ENCODE measurements around the gene PKMYT1. TPM values are rescaled to one million over a fixed set of nuclear protein-coding genes. Genes with fewer than 3 reads are reported as not detected.

The PKMYT1 gene
- total RNA-seq, 8 experiments from 2014 or later, result 0.36 to 48.7 (median 3.6) TPM

DNA sequence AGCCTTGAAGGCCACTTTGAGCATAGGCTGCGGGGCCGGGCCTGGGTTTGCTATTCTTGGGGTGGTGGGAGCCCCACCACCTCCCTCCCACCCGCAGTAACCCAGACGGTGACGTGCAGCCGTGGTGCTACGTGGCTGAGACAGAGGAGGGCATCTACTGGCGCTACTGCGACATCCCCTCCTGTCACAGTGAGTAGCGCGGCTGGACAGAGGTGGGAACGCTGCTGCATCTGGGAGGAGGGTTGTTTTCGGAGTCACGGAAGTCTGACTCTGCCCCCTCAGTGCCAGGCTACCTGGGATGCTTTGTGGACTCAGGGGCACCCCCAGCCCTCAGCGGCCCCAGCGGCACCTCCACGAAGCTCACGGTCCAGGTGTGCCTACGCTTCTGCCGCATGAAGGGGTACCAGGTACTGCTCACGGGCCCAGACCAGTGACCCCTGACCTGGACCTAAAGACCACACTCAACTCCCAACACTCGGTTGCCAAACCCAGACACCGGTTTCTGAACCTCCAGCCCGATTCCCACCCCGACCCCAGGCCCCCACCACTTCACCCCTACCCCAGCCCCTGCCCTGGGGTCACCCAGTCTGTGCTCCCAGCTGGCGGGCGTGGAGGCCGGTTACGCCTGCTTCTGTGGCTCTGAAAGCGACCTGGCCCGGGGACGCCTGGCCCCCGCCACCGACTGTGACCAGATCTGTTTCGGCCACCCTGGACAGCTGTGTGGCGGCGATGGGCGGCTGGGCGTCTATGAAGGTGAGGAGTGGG is 14.0 kb downstream of the PKMYT1 start:
- H3K27ac ChIP-seq, result no peak overlapping the region
- no peak for ATAC-seq (replicated peaks in 6 of 8)
- H3K4me3 ChIP-seq, result no peak overlapping the region
- WGBS, 10 experiments, result 29 to 88% (median 81%) methylated on average over 4 to 8 of the region's 39 CpGs; no CpG with 5 or more reads in 7 of the 10 experiments
- H3K4me1 ChIP-seq (replicated peaks in 1 of 2), result peaks cover 14 to 24% of the 10 kb centered on the region in 2 donors
- in situ Hi-C loops (cut with MboI; ENCODE audit: low pct_unique_long_range_greater_than_20kb in 2 of 9, low sequenced_read_pairs in 9 of 9, unreplicated experiment in 9 of 9), result no loop called here

DNA sequence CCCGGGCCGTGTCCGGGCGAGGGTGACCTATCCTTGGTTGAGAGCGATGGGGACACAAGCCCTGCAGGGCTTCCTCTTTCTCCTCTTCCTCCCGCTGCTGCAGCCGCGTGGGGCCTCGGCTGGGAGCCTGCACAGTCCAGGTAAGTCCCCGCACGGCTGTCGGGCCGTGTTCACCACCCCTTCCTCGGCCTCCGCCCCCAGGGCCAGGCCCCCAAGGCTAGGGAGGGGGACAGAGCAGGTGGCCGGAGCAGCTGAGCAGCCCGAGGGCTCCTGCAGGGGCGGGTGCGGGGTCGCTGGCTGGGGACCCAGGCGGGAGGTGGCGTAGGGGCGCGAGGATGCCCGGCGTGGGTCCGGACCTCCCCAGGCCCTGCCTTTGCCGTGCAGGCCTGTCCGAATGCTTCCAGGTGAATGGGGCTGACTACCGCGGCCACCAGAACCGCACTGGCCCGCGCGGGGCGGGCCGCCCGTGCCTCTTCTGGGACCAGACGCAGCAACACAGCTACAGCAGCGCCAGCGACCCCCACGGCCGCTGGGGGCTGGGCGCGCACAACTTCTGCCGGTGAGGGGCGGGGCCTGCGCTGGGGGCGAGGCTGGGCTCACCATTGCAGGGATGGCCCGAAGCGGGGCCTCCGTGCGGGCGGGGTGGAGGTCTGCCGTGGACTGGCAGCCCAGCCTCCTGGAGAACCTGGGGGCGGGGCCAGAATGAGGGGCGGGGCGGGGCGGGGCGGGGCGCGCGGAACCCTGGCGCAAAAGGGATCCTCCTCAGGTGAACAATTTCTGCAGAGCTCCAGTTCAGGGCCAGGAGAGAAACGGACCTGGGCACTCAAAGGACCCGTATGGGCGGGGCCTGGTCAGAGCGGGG is 15.5 kb downstream of the PKMYT1 start:
- no CpG with 5 or more reads among the region's 68 CpGs for WGBS, 10 experiments
- H3K4me3 ChIP-seq, result peak overlapping the region; percentile 26 to 42 (median 36)
- in situ Hi-C loops (cut with MboI; ENCODE audit: low pct_unique_long_range_greater_than_20kb in 2 of 9, low sequenced_read_pairs in 9 of 9, unreplicated experiment in 9 of 9), result no loop called here
- H3K27ac ChIP-seq, result peak overlapping the region in 1 of 2 donors; percentile 4
- peaks cover 6 to 16% of the 10 kb centered on the region in 2 donors for H3K4me1 ChIP-seq (replicated peaks in 1 of 2)
- peak in 7 of 8 experiments; percentile 1 to 42 (median 32) for ATAC-seq (replicated peaks in 6 of 8)

DNA sequence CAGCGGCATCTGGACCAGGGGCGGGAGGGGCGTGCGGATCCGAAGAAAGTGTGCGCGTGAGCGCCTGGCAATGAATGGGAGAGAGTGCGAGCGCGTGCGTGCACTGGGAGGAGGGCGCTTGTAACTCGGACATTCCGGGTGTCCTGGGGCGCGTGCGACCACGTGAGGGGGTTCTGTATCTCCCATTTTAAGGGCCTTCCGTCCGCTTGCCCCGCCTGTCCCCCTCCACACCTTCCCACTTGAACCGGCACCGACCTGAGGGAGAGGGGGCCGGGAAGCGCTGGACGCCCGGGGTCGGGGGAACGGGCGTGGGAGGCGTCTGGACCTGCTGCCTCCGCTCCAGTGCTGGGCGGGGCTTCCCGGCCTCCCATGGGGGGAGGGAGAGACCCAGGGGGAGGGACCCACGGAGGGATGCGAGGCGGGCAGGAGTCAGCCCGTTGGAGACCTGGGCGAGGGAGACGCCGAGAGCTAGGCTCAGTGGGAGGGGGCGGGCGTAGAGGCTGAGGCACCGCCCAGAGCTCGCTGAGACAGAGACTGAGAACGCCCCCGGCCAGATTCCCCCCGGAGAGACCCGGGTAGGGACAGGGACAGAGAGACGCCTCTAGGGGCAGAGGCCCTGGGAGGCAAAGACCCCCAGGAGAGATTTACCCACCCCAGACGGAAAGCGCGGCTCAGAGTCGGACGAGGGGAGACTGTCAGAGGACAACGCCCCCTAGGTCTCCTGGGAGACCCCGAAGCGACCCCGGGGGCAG is 16.3 kb downstream of the PKMYT1 start, which contains the start of gene KREMEN2:
Gene KREMEN2, plus strand, starts transcription at position 553 of the 752 bp plus-strand sequence. CDS start 246 bp downstream, outside the sequence.
- in situ Hi-C loops (cut with MboI; ENCODE audit: low pct_unique_long_range_greater_than_20kb in 2 of 9, low sequenced_read_pairs in 9 of 9, unreplicated experiment in 9 of 9), result no loop called here
- 0 to 7% methylated on average over 3 to 6 of the region's 60 CpGs; no CpG with 5 or more reads in 8 of the 10 experiments for WGBS, 10 experiments
- Histone ChIP-seq H3K4me3 (peak within 1 kb of the TSS; percentile 26 to 42 (median 36)), H3K4me1 (replicated peaks in 1 of 2) (peaks cover 6 to 16% of the 10 kb centered on the region in 2 donors), H3K27ac (peak within 1 kb of the TSS in 1 of 2 donors; percentile 15)
- ATAC-seq (replicated peaks in 6 of 8), result peak; percentile 24 to 71 (median 62)

DNA sequence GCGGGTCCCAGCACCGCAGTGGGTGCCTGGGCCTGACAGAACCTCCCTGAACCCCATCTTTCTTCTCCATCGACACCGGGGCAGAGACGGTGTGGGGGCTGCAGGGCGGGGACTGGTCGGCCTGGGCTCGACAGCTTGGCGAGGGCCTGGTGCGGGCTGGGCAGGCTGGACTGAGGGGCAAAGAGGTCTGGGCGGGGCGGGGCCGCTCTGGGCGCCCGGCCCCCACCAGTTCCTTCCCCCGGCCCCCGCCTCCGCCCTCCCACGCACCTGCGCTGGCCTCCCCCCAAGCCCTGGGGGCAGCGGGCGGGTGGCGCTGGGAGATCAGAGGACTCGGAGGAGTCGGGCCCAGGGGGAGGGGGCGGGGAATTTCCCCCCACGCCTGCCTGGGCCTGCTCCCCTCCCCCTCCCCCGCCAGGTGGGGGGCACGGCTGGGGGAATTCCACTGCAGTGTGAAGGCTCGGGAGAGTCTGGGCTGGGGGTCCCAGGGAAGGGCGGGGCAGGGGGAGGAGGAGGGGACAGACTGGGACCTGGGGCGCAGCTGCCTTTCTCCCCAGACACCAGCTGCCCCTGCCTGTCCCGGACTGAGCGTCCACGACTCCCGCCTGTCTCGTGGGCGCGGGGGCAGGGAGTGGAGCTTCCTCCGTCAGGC is 17.0 kb downstream of the PKMYT1 start:
- 0% methylated on average over 1 of the region's 40 CpGs; no CpG with 5 or more reads in 9 of the 10 experiments for WGBS, 10 experiments
- peak overlapping the region in 1 of 2 donors; percentile 15 for H3K27ac ChIP-seq
- H3K4me3 ChIP-seq, result peak overlapping the region; percentile 26 to 42 (median 36)
- in situ Hi-C loops (cut with MboI; ENCODE audit: low pct_unique_long_range_greater_than_20kb in 2 of 9, low sequenced_read_pairs in 9 of 9, unreplicated experiment in 9 of 9), result no loop called here
- H3K4me1 ChIP-seq (replicated peaks in 1 of 2), result peaks cover 6 to 12% of the 10 kb centered on the region in 2 donors
- peak in 4 of 8 experiments; percentile 16 to 28 (median 18) for ATAC-seq (replicated peaks in 6 of 8)

DNA sequence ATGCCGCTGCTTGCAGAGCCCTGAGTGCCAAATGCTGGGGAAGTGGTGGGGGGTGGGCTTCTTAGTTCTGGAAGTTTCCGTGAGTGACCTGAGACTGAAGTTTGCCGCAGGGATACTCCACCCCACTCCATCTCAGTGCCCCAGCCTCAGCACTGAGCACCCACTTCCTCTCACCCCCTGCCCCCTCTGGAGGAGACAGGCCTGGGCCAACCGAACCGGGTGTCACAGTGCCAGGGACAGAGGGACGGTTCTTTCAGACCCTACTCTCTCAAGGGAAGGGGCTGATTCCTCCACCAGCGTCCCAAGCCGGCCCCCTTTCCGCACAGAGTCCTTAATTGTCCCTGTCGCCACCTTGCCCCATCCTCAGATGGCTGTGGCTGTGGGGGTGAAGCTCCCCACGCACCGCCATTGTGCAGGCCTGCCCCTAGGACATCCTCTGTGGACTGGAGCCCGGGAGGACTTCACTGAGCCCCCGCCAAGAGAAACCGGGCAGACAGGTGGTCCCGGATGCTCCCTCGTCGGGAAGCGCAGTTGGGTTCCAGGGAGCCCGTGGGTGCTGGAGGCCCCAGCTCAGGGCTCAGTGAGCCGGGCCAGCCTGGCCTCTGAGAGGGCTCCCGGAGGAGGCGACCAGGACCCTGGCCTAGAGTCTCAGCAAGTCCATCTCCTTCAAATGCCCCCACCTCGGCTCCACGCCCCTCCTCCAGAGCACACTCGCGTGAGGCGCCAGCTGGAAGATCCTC is 17.7 kb downstream of the PKMYT1 start:
- 100% methylated on average over 2 of the region's 28 CpGs; no CpG with 5 or more reads in 9 of the 10 experiments for WGBS, 10 experiments
- peak in 2 of 8 experiments; percentile 1 to 3 for ATAC-seq (replicated peaks in 6 of 8)
- H3K27ac ChIP-seq, result peak overlapping the region in 1 of 2 donors; percentile 15
- in situ Hi-C loops (cut with MboI; ENCODE audit: low pct_unique_long_range_greater_than_20kb in 2 of 9, low sequenced_read_pairs in 9 of 9, unreplicated experiment in 9 of 9), result no loop called here
- peaks cover 6 to 11% of the 10 kb centered on the region in 2 donors for H3K4me1 ChIP-seq (replicated peaks in 1 of 2)
- H3K4me3 ChIP-seq, result no peak overlapping the region

DNA sequence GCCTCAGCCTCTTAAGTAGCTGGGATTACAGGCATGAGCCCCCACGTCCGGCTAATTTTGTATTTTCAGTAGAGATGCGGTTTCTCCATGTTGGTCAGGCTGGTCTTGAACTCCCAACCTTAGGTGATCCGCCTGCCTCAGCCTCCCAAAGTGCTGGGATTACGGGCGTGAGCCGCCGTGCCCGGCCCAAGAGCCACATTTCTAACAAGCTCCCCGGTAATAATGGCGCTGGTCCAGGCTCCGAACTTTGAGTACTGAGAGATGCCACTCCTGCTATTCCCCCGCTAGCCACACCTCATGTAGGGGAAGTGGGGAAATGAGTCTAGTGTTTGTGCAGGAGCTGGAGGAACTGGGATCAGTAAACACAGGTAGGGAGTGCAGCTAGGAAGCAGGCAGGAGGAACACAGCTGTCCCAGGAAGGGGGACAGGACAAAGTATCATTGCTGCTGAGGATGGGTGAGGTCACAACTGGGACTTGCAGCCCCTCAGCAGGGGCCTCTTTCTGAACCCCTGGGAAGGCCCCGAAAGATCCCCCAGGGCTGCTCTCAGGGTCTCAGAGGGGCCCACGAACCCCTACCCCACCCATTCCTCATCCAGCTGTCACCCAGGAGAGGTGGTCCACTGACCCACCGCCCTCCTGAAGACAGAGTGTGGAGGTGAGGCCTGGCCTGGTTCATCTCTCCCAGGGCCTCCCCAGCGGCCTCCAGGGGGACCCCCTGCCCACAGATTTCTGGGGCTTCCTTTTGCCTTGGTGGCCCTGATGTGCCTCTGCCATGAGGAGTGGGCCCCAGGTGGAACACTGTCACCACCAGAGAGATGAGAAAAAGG is 19.8 kb downstream of the PKMYT1 start:
- no peak for ATAC-seq (replicated peaks in 6 of 8)
- in situ Hi-C loops (cut with MboI; ENCODE audit: low pct_unique_long_range_greater_than_20kb in 2 of 9, low sequenced_read_pairs in 9 of 9, unreplicated experiment in 9 of 9), result no loop called here

DNA sequence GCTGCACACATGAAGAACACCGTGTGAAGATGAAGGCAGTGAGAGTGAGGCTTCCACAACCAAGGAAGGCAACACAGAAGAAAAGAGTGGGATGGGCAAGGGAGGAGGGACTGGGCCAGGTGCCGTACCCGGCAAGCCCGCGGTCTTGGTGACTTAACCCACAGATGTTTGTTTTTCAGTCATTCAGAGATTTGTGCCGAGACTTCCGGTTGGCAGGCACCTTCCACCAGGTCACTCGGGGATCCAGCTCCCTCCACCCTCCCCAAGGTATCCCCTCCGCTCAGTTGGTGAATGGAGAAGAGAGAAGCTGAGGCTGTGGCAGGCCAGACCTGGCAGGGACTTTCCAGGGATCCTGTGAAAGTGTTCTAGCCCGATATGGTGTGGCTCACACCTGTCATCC is 21.0 kb downstream of the PKMYT1 start:
- no peak overlapping the region for H3K27ac ChIP-seq
- no peak overlapping the region for H3K4me3 ChIP-seq
- no peak for ATAC-seq (replicated peaks in 6 of 8)
- H3K4me1 ChIP-seq (replicated peaks in 1 of 2), result peaks cover 10% of the 10 kb centered on the region in 2 donors
- in situ Hi-C loops (cut with MboI; ENCODE audit: low pct_unique_long_range_greater_than_20kb in 2 of 9, low sequenced_read_pairs in 9 of 9, unreplicated experiment in 9 of 9), result no loop called here
- 33 to 100% (median 67%) methylated on average over 1 to 7 of the region's 10 CpGs; no CpG with 5 or more reads in 3 of the 10 experiments for WGBS, 10 experiments

More for the DNA sequence above, 19.8 kb downstream of the PKMYT1 start:
- Histone ChIP-seq H3K4me1 (replicated peaks in 1 of 2) (peaks cover 6 to 11% of the 10 kb centered on the region in 2 donors), H3K4me3 (no peak overlapping the region), H3K27ac (no peak overlapping the region)
- WGBS, 10 experiments, result 14 to 93% (median 79%) methylated on average over 1 to 9 of the region's 17 CpGs; no CpG with 5 or more reads in 3 of the 10 experiments

DNA sequence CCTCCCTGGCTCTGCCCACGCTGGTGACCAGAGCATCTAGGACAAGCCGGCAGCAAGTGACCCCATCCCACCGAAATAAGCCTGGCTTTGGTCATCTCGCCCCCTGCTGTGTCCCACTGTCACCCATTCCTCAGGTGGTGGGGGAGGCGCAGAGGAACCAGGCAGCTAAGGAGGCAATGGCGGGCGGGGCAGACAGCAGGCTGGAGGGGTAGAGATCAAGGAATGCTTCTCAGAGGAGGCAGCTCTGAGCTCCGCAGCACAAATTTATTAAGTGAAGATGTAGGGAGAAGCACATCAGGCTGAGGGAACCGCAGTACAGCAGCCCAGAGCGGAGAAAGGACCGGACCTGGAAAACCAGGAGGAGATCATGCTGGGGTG is 23.7 kb downstream of the PKMYT1 start:
- in situ Hi-C loops (cut with MboI; ENCODE audit: low pct_unique_long_range_greater_than_20kb in 2 of 9, low sequenced_read_pairs in 9 of 9, unreplicated experiment in 9 of 9), result no loop called here
- 70 to 100% (median 80%) methylated on average over 1 to 8 of the region's 11 CpGs; no CpG with 5 or more reads in 5 of the 10 experiments for WGBS, 10 experiments
- no peak overlapping the region for H3K4me3 ChIP-seq
- no peak overlapping the region for H3K27ac ChIP-seq
- H3K4me1 ChIP-seq (replicated peaks in 1 of 2), result peaks cover 7 to 11% of the 10 kb centered on the region in 2 donors
- no peak for ATAC-seq (replicated peaks in 6 of 8)

DNA sequence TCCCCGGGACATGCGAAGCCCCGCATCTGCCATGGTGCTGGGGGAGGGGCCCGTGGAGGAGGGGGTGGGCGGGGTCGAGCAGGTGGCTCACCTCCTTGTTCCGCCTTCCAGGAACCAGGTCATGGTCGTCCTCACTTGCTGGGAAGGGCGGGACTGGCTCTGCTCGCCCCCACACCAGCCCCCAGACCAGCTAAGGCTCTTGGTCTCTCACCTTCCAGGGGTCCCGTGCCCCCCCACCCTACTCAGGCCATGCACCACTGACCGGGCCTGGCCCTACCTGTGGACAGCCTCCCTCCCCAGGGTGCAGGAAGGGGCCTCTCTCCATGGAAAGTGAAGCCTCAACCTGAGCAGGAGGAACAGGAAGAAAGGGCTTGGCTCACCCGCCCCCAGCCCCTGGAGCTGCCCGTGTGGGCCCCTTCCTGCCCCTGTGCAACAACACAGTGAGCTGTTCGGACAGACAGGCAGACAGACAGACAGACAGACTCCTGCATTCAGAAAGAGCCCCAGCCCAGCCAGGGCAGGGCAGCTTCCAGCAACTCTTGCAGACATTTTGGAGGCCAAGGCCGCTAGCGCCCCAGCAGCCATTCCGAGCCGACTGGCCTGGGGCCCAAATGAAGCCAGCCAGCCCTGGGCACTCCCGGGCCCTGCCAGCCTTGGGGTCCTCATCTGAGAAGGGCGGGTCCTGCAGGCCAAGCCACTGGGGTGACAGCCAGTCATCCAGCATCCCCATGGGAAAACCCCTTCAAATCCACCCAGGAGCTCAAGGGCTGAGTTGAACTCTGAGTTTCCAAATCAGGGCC is 24.3 kb downstream of the PKMYT1 start:
- Histone ChIP-seq H3K4me3 (no peak overlapping the region), H3K4me1 (replicated peaks in 1 of 2) (peaks cover 7 to 11% of the 10 kb centered on the region in 2 donors), H3K27ac (no peak overlapping the region)
- in situ Hi-C loops (cut with MboI; ENCODE audit: low pct_unique_long_range_greater_than_20kb in 2 of 9, low sequenced_read_pairs in 9 of 9, unreplicated experiment in 9 of 9), result no loop called here
- peak in 2 of 8 experiments; percentile 11 to 29 for ATAC-seq (replicated peaks in 6 of 8)
- whole genome bisulfite sequencing, 10 experiments, result 40 to 62% methylated on average over 1 to 3 of the region's 21 CpGs; no CpG with 5 or more reads in 8 of the 10 experiments

DNA sequence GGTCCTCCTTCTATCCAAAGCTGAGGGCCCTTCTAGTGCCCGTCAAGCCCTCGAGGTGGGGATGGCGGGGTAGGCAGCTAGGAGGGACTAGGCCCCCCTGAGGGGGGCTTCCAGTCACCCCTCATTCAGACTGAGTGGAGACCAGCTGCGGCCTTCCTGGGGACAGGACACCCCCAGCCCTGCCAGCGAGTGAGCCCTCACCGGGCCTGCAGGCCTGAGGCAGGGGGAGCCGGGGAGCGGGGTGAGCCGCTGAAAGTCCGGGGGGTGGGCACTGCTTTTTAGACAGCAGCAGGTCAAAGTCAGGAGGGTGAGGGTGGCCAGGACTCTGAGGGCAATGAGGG is 24.8 kb downstream of the PKMYT1 start:
- peak in 1 of 8 experiments; percentile 4 for ATAC-seq (replicated peaks in 6 of 8)
- 20% methylated on average over 1 of the region's 10 CpGs; no CpG with 5 or more reads in 9 of the 10 experiments for WGBS, 10 experiments
- Histone ChIP-seq H3K4me3 (no peak overlapping the region), H3K27ac (no peak overlapping the region), H3K4me1 (replicated peaks in 1 of 2) (peaks cover 7 to 11% of the 10 kb centered on the region in 2 donors)
- in situ Hi-C loops (cut with MboI; ENCODE audit: low pct_unique_long_range_greater_than_20kb in 2 of 9, low sequenced_read_pairs in 9 of 9, unreplicated experiment in 9 of 9), result no loop called here

Data from motor neuron (in vitro differentiated cells).